ENCODE data around the gene IQSEC3.
"Not testable (repeated sequence)": the region's sequence is repeated elsewhere in the genome, so short reads cannot be mapped to it uniquely, and the experiment has no call there.

Gene IQSEC3

DNA sequence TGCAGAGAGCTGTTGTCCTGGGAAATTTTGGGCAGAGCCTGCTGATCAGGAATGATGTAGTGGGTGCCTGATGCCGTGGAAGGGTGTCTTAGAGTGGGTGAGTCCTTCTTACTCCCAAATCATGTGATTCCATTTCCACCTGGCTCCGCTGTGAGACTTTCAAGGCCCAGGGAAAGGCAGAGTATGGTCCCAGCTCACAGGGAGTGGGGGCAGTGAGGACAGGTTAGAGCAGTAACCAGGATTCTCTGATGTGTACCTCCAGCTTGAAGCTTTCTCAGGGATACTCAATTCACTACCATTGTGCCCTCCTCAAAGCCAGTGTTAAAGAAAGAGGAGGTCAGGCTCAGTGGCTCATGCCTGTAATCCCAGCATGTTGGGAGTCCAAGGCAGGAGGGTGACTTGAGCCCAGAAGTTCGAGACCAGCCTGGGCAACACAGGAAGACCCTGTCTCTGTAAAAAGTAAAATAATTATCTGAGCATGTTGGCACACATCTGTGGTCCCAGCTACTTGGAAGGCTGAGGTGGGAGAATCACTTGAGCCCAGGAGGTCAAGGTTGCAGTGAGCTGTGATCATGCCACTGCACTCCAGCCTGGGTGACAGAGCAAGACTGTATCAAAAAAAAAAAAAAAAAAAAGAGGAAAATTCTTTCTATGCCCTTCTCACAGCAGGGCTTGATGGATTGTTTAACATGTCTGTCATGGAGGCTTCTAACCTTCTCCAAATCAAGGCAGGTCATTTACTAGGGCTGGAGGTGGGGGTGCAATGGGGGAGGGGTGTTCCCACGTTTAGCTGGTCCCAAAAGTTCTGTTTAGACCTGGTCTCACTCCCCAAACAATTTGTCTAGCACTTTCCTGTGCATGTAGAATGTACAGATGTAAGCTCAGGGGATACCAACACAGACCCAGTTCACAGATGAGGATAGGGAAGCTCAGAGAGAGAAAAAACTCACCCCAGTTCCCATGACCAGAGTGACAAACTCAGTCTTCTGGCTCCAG lies 12.5 kb upstream of the IQSEC3 start:
- DNase-seq: no peak

DNA sequence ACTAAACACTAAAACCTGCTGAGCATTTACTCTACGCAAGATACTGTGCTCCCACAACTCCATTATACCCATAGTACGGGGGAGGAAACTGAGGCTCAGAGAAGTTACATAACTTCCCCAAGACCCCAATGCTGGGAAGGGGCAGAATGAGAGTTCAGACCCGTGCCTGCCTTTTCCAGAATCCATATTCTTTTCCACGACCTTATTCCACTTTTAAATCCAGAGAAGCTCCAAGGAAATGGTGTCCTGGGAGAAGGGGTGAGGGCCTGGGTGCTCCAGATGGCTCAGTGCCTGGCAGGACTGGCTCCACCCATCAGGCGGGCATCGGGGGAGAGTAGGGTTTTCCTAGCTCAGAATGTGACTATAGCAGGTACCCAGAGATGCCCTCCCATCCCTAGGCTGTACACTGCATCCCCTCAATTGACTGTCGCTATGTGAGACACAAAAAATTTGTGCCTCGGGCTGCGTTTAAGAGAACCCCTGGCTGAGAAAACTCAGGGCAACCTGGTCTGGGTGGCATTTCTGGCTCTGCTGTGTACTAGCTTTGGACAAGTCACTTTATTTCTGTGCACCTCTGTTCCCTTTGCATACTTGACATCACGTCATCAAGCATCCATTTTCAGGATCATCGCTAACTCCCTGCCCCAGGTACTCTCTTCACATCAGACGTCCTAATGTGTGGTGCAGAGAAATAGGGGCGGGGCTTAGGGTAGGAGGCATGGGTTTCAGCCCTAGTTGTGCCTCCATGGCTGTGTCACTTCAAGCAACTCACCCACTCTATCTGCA lies 11.6 kb upstream of the IQSEC3 start:
- no peak for DNase-seq

DNA sequence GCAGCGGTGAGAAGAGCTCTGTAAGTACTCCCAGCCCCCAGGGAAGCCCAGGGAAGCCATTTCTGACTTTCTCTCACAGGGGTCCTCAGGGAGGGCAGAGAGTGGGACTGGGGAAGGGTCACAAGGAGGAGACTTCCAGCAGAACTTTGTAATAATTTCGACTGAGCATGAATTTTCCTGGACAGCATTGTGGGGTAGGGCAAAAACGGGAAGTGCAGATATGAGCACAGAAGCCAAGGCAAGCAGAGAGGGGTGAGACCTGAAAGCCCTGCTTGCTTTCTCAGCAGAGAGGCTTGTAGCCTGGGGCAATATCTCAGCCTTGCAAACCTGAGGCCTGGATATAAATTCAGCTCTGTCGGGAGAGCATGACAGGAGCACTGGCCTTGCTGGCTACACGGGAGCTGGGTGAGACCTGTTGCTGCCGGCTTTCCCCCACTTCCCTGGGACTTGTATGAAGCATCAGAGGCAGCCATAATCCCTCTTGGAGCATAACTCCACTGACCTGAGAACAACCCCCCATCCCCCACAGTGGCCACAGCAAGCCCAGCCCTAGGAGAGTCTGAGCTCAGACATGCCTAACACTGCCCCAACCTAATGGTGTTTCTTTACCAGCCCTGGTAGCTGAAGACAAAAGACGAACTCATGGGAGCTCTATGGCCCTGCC lies 9.8 kb upstream of the IQSEC3 start:
- DNase-seq: no peak

DNA sequence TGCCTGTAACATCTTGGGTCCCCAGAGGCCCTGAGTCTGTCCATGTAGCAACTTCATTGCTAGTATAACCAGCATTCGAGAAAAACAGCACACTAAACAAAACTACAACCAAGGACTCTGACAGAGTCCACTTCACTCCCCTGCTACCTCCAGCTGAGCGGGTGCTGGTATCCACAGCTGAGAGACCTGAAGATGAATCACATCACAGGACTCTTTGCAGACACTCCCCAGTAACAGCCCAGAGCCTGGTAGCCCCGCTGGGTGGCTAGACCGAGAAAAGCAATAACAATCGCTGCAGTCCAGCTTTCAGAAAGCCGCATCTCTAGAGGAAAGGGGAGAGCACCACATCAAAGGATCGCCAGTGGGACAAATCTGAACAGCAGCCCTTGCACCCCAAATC lies 9.0 kb upstream of the IQSEC3 start:
- no peak for DNase-seq

DNA sequence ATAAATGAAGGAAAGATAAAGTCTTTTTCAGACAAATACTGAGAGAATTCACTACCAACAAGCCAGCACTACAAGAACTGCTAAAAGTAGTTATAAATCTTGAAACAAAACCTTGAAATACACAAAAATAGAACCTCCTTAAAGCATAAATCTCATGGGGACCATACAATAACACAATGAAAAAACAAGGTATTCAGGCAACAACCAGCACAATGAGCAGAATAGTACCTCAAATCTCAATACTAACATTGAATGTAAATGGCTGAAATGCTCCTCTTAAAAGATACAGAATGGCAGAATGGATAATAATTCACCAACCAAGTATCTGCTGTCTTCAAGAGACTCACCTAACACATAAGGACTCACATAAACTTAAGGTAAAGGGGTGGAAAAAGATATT lies 7.7 kb upstream of the IQSEC3 start:
- no peak for DNase-seq

DNA sequence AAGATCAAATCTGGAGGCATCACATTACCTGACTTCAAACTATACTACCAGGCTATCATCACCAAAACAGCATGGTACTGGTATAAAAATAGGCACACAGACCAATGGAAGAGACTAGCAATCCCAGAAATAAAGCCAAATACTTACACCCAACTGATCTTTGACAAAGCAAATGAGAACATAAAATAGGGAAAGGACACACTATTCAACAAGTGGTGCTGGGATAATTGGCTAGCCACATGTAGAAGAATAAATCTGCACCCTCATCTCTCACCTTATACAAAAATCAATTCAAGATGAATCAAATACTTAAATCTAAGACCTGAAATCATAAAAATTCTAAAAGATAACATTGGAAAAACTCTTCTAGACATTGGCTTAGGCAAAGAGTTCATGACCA lies 4.7 kb upstream of the IQSEC3 start:
- not testable (repeated sequence) for DNase-seq

DNA sequence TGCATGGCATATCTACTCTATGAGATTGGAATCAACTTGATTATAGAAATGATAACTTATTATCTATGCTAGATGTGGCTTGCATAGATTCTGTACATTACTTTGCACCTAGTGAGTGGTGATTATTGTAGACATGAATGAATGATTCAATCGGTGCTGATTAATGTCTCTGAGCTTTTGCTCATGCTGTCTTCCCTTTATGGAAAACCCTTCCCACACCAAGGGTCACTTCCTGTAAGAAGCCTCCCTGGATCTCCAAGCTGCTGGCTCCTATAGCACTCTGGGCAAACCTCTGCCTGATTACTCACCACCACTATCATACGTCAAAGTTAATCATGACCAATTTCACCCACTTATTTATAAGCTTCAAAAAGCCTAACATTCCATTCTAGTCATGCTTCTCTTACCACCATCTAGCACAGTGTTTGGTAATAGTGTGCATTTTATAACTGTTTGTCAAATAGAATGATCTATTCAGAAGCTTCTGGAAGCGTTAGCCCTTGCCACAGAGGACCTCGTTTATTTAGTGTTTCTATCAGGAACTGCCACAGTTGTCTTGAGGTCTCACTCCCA lies 990 bp upstream of the IQSEC3 start:
- not testable (repeated sequence) for DNase-seq

DNA sequence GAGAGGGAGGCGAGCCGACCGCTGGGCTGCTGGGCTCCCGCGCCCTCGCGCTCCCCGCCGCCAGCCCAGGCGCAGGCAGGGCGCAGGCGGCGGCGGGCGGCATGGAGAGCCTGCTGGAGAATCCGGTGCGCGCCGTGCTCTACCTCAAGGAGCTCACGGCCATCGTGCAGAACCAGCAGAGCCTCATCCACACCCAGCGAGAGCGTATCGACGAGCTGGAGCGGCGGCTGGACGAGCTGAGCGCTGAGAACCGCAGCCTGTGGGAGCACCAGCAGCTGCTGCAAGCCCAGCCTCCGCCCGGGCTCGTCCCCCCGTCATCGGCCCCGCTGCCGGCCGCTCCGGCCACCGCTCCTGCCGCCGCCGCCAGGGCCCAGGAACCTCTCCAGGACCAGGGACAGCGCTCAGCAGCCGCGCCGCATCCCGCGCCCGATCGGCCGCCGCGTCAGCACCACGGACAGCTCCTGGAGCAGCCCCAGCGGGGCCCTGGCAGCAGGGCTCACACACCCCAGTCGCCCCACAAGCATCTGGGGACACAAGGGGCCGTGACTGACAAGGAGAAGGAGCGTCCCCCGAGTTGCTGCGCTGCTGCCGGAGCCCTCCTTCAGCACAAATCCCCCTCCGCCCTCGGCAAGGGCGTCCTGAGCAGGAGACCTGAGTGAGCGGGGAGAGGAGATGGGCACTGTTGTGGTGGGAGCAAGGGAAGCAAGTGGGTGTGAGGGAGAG lies 376 bp downstream of the IQSEC3 start:
- not testable (repeated sequence) for DNase-seq

DNA sequence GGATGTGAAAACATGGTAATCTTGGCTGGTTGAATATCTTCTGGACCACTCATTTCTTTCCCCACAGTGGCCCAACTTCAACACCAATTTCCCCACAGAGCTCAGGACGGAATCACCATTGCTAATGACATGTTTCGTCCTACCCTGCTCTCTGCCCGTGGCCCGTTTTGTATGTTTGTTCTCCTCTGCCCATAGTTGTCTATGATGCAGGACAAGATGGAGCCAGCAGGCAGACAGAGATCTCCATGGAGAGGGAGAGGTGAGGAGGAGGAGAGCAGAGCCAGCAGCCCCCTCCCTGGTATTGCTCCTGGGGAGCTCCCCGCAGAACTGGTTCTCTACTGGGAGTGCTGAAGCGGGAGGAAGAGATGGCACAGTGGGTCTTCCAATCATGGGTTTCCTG lies 3.1 kb downstream of the IQSEC3 start:
- not testable (repeated sequence) for DNase-seq

DNA sequence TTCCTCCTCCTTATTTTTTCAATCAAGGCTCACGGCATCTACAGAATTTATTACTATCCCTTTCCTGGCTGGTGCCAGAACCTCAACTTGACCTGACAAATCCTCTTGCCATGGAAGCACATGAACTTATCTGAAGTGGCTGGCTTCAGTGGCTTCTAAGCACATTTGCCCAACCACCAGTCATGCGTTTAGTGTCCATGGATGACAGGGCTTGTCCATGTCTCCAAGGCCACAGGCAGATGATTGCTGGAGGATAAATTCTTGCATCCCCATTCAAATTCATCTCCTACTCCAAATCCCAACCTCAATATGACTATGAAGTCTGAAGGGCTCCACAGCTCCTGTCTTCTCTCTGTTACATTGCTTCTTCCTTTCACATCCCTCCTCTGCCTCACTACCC lies 4.0 kb downstream of the IQSEC3 start:
- not testable (repeated sequence) for DNase-seq

DNA sequence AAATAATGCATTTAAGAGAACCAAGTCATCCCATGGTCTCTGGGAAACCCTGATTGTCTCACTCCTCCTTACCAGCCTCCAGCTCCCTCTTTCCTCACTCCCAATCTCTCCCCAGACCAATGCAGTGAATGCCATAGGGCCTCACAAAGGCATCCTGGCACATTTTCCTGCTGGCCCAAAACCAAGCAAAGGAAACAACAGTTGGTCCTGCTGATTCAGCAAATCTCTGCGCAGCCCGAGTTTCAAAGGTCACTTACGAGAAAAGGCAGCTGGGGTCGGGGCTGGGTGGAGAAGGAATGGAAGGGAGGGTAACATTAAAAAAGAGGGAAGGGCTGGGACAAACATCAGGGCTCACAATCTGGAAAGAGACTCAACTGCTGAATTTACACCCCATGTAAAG lies 5.5 kb downstream of the IQSEC3 start:
- not testable (repeated sequence) for DNase-seq

DNA sequence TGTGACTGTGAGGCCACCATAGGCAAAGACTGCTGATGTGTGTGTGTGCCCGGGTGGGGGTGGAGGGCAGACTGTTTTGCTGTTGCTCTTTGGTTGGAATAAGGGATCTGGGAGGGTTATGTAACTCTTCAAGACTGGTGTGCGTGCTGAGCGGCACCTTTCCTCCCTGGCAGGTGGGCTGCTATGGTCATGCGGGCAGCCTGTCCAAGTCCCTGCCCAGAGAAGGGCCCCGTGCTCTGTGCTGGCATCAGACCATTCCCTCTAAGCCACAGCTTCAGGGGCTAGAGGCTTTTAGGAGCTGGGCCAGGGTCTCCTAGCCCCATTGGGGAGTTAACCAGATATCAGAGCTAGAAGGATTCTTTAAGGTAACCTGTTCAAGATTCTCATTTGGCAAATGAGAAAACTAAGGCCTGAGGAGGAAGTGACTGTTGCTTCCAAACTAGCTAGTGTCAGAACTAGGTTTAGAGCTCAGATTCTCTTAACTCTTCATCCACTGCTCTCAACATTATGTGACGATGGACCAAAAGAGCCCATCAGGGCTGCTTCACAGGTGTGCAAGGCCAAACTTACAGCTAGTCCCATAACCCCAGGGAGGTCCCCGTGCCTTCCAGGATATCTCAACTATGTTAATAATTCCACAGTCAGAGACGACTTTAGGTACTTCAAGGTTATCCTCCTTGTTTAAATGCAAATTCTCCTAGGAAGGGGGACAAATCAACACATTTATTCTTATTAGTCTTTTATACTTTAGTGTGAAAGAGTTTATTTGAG lies 8.0 kb downstream of the IQSEC3 start:
- DNase-seq: not testable (repeated sequence)

DNA sequence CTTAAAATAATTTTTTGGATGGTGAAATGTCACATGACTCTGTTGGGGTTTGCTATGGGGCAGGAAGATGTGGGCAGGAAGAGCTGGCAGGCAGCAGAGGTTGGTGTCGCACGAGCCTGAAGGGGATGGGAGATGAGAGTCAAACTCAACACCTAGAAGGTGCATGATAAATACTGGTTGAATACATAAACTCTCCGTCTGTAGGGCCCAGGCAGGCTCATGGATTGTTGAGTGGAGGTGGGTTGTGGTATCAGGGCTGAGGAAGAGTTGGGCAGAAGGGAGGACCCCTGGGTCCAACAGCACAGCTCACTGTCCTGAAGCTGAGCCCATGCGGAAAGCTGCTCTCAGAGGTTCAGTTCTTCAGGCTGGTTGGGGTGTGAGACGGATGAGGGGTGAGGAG lies 9.0 kb downstream of the IQSEC3 start:
- DNase-seq: not testable (repeated sequence)

DNA sequence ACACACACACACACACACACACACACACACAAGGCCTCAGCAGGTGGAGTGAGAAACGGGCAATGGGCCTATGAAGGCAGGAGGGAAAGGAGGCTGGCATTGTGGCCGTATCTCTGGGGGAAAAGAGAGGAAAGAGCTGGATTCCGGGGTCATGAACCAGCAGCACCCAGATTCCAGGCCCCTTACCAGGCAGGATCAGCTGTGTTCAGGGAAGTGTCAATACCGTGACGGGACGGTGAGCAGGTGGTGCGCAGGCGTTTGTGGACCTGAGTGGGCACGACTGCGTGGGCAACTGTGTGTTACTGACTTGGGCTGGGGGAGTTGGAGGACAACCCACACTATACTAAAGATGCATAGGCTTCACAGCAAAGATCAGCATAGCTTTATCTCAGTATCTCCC lies 9.5 kb downstream of the IQSEC3 start:
- not testable (repeated sequence) for DNase-seq

DNA sequence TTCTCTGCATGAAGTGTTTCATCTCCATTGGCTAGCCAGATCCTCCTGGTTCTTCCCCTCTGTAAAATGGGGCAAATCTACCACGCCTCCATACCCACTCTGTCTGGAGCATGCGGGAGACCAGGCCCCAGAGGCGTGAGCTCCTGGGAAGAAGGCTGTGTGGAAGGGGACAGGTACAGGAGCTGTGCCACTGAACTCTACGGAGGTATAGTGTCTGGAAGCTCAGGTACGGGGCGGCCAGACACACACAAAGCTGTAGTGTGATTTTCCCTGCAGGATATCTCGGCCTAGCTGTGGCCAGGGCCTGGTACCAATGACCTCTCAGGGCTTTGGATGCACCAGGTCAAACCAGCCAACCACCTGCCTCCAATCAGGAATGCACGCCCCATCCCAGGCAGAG lies 10.0 kb downstream of the IQSEC3 start:
- DNase-seq: not testable (repeated sequence)

DNA sequence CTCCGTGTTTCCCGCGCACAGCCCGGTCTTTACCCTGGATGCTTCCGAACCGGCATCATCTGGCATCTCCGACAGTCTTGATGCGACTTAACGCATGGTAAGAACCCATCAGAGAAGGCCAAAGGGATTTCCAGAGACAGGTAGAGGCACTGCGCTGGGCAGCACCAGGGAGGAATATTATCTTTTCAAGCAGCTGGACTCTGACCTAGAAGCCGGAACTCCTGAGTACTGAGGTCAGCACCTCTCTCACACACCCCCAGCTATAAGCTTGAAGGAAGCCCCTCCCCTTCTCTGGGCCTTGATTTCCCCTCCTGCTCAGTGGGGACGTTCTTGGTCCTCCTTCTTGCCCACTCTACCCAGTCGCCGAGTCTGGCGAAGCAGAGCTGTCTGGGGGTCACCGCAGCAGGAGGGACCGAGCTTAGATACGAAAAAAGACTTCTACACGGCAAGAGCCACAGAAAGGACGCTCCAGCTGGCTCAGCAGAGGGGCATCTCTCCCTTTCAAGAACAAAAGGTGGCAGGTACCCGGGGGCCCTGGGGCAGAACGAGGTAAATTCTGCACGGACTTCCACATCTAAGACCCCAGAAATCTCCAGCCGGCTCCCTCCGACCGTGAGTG lies 10.6 kb downstream of the IQSEC3 start:
- DNase-seq: not testable (repeated sequence)

DNA sequence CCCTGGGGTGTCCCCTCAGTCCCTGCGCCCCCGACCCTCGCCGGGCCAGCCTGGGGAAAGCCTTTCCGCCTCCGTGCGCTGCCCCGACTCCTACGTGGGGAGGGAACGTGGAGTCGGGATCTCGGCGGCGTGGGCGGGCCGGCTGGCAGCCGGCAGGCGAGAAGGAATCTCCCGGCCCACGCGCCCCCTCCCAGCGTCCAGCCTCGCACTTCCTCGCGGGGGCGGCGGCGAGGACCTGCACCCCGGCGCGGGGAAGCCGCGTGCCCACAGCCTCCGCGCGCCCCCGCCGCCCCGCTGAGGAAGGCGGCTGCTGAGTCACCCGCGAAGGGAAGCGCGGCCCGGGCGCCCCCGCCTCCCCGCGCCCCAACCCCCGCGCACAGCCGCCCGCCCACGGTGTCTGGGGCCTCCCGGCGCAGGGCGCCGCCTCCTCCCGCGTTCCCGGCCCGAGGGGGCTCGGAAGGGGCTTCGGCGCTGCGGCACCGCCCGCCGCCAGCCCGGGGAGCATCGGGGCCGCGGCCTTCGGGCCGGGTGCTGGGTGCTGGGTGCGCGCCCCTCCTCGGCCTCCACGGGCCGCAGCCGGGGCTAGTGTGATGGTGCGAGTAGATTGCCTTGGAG lies 11.3 kb downstream of the IQSEC3 start:
- DNase-seq: not testable (repeated sequence)

DNA sequence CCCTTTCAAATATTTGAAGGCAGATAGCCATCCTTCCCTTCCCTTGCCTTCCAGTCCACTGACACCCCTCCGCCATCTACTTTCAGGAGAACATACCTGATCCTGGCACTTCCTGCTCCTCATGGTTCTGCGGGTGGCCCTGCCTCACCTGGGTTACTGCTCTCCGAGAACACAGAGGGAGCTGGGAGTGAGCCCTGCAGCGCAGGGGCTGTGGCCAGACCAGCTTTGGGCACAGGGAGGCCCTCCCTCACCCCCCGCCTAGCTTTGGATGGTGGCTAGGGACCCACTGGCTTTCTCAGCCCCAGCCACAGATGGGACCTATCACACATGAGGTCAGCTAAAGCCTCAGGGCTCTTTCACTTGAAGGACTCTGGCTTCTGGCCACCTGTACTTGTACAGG lies 12.4 kb downstream of the IQSEC3 start:
- DNase-seq: no peak

DNA sequence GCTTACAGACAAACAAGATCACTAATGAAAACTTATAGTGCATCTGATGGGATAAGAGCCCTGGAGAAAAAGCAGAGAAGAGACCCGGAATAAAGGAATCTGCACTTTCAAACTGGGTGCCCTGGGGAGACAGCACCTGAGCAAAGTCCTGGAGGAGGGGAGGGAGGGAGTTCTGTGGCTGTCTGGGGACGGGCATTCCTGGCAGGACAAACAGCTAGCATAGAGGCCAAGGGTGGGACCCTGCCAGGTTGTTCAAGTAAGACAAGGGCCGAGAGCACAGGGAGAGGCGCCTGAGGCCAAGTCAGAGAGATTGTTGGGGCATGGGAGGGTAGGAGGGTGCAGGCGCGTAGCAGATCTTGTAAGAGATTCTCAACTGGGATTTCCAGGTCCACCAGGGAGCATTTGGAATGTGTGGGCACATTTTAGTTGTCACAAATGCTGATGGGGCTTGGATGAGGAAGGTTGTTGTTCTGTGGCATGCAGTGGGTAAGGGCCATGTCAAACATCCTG lies 14.2 kb downstream of the IQSEC3 start:
- no peak for DNase-seq

DNA sequence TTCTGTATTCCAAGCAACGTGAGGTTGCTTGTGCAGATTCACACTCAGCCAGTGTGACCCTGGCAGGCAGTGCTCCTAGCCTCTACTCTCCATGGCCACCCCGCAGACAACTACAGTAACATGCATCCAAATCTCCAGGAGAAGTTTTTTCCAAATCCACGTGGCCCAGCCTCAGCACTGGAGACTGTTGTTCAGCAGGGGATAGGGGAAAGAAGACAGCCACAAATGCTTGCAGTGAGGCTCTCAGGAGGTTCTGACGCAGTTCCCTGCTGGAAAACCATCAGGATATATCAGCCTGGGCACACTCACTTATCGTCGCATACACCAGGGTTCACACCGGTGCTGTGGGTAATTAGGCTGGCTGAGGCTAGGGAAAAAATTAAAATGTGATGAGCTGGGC lies 16.2 kb downstream of the IQSEC3 start:
- DNase-seq: no peak
